MM.1S (cell line): Measurements from ENCODE around the gene ZBTB37.
"Not testable (repeated sequence)": the region's sequence is repeated elsewhere in the genome, so short reads cannot be mapped to it uniquely, and the experiment has no call there.

ENCODE experiments used
- CTCF ChIP-seq: fragments of 300-600 bp; sonication (generic); IDR thresholded peaks from 2 replicates; pipeline ENCODE4 v1.5.1; 2016; ENCODE audit warnings: antibody characterized with exemption, low read length, mixed read lengths
- EZH2 ChIP-seq: fragments of 300-600 bp; sonication (generic); optimal IDR thresholded peaks from 2 replicates; pipeline ENCODE3; 2017; ENCODE audit warnings: low read depth, mild to moderate bottlenecking, antibody characterized with exemption, low read length, mixed read lengths

DNA sequence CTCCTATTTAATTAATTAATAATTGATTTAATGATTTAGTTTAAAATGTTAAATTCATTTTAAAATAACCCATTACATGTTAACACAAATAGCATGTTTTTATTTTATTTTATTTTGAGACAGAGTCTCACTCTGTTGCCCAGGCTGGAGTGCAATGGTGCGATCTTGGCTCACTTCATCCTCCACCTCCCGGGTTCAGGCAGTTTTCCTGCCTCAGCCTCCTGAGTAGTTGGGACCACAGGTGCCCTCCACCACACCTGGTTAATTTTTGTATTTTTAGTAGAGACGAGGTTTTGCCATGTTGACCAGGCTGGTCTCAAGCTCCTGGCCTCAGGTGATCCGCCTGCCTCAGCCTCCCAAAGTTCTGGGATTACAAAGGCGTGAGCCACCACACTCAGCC, 8.6 kb upstream of the ZBTB37 start:
- TF ChIP-seq CTCF, EZH2: not testable (repeated sequence)
